GM12872 (cell line): Measurements from ENCODE around the gene HSPB6.

Source experiments
- CTCF ChIP-seq: IDR thresholded peaks from 3 replicates; pipeline ENCODE4 v1.5.1; 2011; ENCODE audit warnings: low read depth, mild to moderate bottlenecking, low read length, moderate library complexity; ENCODE audit not compliant: insufficient read depth

Gene HSPB6

GRCh38 chr19:35716801-35717664 lies 39.8 kb downstream of the HSPB6 start:
- peak; percentile 83 for TF ChIP-seq CTCF

GRCh38 chr19:35715981-35716800 lies 40.6 kb downstream of the HSPB6 start:
- TF ChIP-seq CTCF, result no peak

GRCh38 chr19:35715355-35715809 lies 41.4 kb downstream of the HSPB6 start:
- TF ChIP-seq CTCF, result no peak

- peak; percentile 69 for TF ChIP-seq CTCF
These were observed 42.1 kb downstream of the HSPB6 start for GRCh38 chr19:35714601-35715354.

- no peak for TF ChIP-seq CTCF
These were observed 42.8 kb downstream of the HSPB6 start for GRCh38 chr19:35713904-35714495.

- no peak for TF ChIP-seq CTCF
These were observed 43.4 kb downstream of the HSPB6 start for GRCh38 chr19:35713506-35713850.
